ENCODE results near the gene GRK2.

GRK2 gene

GRCh38 chr11:67247946-67248550 lies 18.2 kb upstream of the GRK2 start:
- H3K4me3 ChIP-seq (replicated peaks; ENCODE audit: low read depth, low read length): no peak overlapping the region
- TF ChIP-seq, protein P1, sequence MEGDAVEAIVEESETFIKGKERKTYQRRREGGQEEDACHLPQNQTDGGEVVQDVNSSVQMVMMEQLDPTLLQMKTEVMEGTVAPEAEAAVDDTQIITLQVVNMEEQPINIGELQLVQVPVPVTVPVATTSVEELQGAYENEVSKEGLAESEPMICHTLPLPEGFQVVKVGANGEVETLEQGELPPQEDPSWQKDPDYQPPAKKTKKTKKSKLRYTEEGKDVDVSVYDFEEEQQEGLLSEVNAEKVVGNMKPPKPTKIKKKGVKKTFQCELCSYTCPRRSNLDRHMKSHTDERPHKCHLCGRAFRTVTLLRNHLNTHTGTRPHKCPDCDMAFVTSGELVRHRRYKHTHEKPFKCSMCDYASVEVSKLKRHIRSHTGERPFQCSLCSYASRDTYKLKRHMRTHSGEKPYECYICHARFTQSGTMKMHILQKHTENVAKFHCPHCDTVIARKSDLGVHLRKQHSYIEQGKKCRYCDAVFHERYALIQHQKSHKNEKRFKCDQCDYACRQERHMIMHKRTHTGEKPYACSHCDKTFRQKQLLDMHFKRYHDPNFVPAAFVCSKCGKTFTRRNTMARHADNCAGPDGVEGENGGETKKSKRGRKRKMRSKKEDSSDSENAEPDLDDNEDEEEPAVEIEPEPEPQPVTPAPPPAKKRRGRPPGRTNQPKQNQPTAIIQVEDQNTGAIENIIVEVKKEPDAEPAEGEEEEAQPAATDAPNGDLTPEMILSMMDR (IDR thresholded peaks at IDR 0.05; ENCODE audit: low read depth, low read length, missing control alignments): no peak
- no peak for DNase-seq (ENCODE audit: extremely low read depth, low read depth)

DNA sequence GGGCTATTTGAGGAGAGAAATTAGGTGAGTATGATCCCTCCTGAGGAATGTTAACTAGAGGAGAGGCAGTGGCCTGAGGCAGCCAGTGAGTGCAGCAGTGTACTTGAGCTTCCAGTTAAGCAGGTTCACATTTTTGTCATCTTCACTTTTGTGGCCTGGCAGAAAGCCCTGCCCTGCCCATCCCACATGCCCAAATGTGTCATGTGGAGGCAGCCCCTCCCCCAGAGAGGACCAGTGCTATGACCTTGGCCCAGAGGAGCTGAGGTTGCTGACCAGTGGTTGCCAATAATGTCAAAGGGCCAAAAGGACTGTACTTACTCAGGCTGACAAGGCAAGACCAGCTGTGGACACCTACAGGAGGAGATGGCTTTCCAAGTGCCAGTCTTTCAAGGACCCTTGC lies 17.6 kb upstream of the GRK2 start:
- no peak overlapping the region for H3K4me3 ChIP-seq (replicated peaks; ENCODE audit: low read depth, low read length)
- TF ChIP-seq, protein P1 (IDR thresholded peaks at IDR 0.05; ENCODE audit: low read depth, low read length, missing control alignments): no peak
- no peak for DNase-seq (ENCODE audit: extremely low read depth, low read depth)

DNA sequence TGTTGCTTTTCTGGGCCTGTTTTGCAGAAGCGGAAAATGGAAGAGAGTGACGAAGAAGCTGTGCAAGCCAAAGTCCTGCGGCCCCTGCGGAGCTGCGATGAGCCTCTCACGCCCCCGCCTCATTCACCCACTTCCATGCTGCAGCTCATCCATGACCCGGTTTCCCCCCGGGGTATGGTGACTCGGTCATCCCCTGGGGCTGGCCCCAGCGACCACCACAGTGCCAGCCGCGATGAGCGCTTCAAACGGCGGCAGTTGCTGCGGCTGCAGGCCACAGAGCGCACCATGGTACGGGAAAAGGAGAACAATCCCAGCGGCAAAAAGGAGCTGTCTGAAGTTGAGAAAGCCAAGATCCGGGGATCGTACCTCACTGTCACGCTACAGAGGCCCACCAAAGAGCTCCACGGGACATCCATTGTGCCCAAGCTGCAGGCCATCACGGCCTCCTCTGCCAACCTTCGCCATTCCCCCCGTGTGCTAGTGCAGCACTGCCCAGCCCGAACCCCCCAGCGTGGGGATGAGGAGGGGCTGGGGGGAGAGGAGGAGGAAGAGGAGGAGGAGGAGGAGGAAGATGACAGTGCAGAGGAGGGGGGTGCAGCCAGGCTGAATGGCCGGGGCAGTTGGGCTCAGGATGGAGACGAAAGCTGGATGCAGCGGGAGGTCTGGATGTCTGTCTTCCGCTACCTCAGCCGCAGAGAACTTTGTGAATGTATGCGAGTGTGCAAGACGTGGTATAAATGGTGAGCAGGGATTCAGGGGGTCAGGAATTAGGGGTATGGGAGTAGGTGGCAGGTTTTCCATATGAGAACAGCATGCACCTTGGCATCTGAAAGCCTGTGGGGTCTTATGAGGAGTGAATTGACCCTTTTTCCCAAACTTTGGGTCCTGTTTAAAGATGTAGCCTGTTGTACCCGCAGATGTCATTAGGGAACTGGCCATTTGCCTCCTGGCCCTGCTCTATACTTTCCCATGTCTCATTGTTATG lies 15.9 kb upstream of the GRK2 start:
- TF ChIP-seq, protein P1 (IDR thresholded peaks at IDR 0.05; ENCODE audit: low read depth, low read length, missing control alignments): no peak
- DNase-seq (ENCODE audit: extremely low read depth, low read depth): no peak
- no peak overlapping the region for H3K4me3 ChIP-seq (replicated peaks; ENCODE audit: low read depth, low read length)

DNA sequence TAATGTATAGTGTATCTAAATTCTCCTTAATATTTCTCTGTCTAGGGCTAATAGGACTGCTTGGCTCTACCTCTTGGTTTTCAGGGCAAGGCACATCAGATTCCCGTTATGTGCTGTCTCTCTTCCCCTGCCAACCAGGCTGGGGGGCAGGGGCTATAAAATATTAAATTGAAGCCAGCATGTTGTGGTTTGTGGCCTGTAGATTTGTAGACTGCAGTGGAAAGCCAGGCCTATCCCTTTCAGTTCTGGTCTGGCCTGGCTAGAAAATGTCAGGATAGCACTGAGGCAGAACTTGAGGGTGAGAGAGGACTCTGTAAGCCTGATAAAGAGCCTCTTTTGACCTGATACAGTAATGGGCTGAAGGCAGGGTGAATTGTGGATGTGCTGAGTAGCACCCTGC lies 14.4 kb upstream of the GRK2 start:
- no peak overlapping the region for H3K4me3 ChIP-seq (replicated peaks; ENCODE audit: low read depth, low read length)
- TF ChIP-seq, protein P1 (IDR thresholded peaks at IDR 0.05; ENCODE audit: low read depth, low read length, missing control alignments): no peak
- DNase-seq (ENCODE audit: extremely low read depth, low read depth): no peak

DNA sequence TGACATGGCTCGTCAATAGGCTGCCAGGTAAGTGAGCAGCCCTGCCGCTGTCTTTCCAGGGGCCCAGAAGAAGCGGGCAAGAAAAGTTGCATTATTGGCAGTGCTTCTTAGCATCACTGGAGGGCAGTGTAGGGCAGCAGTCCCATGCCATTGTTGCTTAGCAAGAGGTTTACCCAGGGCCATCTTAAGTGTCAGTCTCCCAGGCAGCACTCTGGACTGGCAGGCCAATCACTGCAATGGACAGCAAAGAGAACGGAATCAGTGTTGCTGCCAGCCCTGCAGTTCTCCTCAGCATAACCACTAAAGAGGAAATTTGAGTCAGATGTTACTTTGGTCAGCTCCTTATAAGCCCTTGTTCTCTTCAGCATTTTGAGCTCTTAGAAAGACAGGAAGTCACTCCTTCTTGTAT lies 13.4 kb upstream of the GRK2 start:
- TF ChIP-seq, protein P1 (IDR thresholded peaks at IDR 0.05; ENCODE audit: low read depth, low read length, missing control alignments): peak; percentile 30
- DNase-seq (ENCODE audit: extremely low read depth, low read depth): no peak

GRCh38 chr11:67253872-67254624 lies 12.2 kb upstream of the GRK2 start:
- TF ChIP-seq, protein P1 (IDR thresholded peaks at IDR 0.05; ENCODE audit: low read depth, low read length, missing control alignments): no peak
- no peak overlapping the region for H3K4me3 ChIP-seq (replicated peaks; ENCODE audit: low read depth, low read length)
- no peak for DNase-seq (ENCODE audit: extremely low read depth, low read depth)

More for the DNA sequence above, 13.4 kb upstream of the GRK2 start:
- H3K4me3 ChIP-seq (replicated peaks; ENCODE audit: low read depth, low read length): no peak overlapping the region

All from HFF-Myc (cell line).